Skin of body (tissue), 2 donors: ENCODE results near the gene TBX21. TPM values are rescaled to one million over a fixed set of nuclear protein-coding genes. Genes with fewer than 3 reads are reported as not detected.
A peak's percentile ranks its signal among the peaks of the same experiment; 100 is the strongest.

Experiments
- DNase-seq: peaks from one replicate; lab custom pipeline; 2025; lab: John Stamatoyannopoulos, UW
- total RNA-seq: library from RNA; depleted of rRNA; stranded (reverse); fragments of >200 nt; gene quantifications from one replicate; pipeline ENCODE4 v1.2.3, GENCODE V29; 2014

Gene TBX21
- total RNA-seq, 1 donor from 2014 or later = 0.39 TPM

- DNase-seq = no peak
These were observed 34.9 kb upstream of the TBX21 start for GRCh38 chr17:47697906-47698711.

GRCh38 chr17:47698749-47699535 lies 34.1 kb upstream of the TBX21 start:
- DNase-seq = no peak

GRCh38 chr17:47699536-47699840 lies 33.5 kb upstream of the TBX21 start:
- DNase-seq = no peak

- DNase-seq = no peak
These were observed 32.3 kb upstream of the TBX21 start for GRCh38 chr17:47700471-47701449.

GRCh38 chr17:47701608-47702007 lies 31.4 kb upstream of the TBX21 start:
- DNase-seq = no peak

- DNase-seq = no peak
These were observed 30.5 kb upstream of the TBX21 start for GRCh38 chr17:47702391-47702995.

GRCh38 chr17:47703191-47703591 lies 29.8 kb upstream of the TBX21 start:
- DNase-seq = no peak

- no peak for DNase-seq
These were observed 29.4 kb upstream of the TBX21 start for GRCh38 chr17:47703671-47704070.

- no peak for DNase-seq
These were observed 28.9 kb upstream of the TBX21 start for GRCh38 chr17:47704116-47704515.

- no peak for DNase-seq
These were observed 28.3 kb upstream of the TBX21 start for GRCh38 chr17:47704736-47705135.

- no peak for DNase-seq
These were observed 27.2 kb upstream of the TBX21 start for GRCh38 chr17:47705536-47706530.

- DNase-seq = peak; percentile 37
These were observed 25.8 kb upstream of the TBX21 start for GRCh38 chr17:47707056-47707804.

- DNase-seq = no peak
These were observed 25.2 kb upstream of the TBX21 start for GRCh38 chr17:47707884-47708283.

- no peak for DNase-seq
These were observed 24.6 kb upstream of the TBX21 start for GRCh38 chr17:47708312-47708863.

GRCh38 chr17:47708864-47709541 lies 24.0 kb upstream of the TBX21 start:
- no peak for DNase-seq

- no peak for DNase-seq
These were observed 23.4 kb upstream of the TBX21 start for GRCh38 chr17:47709594-47709993.

GRCh38 chr17:47711366-47712099 lies 21.5 kb upstream of the TBX21 start:
- no peak for DNase-seq
